ENCODE measurements around the gene NDRG3. TPM values are rescaled to one million over a fixed set of nuclear protein-coding genes. Genes with fewer than 3 reads are reported as not detected.

The NDRG3 gene
- total RNA-seq, 2 experiments from 2014 or later, result 19.2 to 19.3 TPM

GRCh38 chr20:36770680-36771079, 24.8 kb upstream of the NDRG3 start:
- Mint-ChIP-seq H3K9me3 (no peaks in the 10 kb centered on the region), H3K27ac (no peak overlapping the region), H3K4me1 (ENCODE audit: low read depth) (peaks cover 10% of the 10 kb centered on the region), H3K36me3 (ENCODE audit: low read depth) (peaks cover 6% of the 10 kb centered on the region), H3K27me3 (no peaks in the 10 kb centered on the region), H3K4me3 (no peak overlapping the region)
- intact Hi-C loops (cut with micrococcal nuclease), result no loop called here
- no peak for TF ChIP-seq CTCF (IDR thresholded peaks at IDR 0.05)
- DNase-seq, result no peak
- ChIA-PET CTCF (interaction anchor here (1.2 kb wide), 1 partner anchor 16 kb away, joined by 3 read pairs; no protein-coding TSS in a partner anchor), POLR2A (no interaction called here)
- ATAC-seq, result no peak

DNA sequence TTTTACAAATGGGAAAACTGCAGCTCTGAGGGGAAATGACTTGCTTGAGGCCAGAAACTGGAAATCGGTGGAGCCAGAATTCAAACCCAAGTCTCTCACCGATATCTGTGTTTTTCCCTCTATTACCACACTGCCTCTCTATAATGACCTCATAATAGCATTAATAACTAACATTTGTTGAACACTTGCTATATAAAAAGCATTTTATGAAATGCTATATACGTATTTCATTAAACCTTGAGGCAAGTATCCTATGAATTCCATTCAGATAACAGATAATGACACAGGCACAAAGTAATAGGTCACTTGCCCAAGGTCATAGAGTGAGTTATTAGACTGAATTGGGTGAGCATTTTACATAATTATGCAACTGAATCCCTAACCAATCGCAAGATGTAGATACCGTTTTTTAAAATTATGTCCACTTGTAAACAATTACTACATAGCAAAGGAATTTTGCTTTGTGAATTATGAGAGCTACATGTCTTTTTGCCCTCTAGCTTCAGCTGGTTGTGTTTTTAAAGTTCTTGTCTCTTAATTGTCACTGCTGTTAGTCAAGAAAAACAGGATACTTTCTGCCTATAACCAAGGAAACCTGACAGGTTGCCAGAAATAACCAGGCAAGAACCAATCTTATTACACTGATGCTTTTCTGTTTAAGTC, 23.0 kb upstream of the NDRG3 start:
- no peaks in the 10 kb centered on the region for H3K27me3 Mint-ChIP-seq
- intact Hi-C loops (cut with micrococcal nuclease), result no loop called here
- ATAC-seq, result no peak
- ChIA-PET POLR2A (no interaction called here), CTCF (interaction anchor here (1.1 to 1.5 kb wide), 5 partner anchors 13 to 40 kb away, joined by 3 to 9 read pairs (median 4); no protein-coding TSS in a partner anchor)
- no peak for DNase-seq
- TF ChIP-seq CTCF (IDR thresholded peaks at IDR 0.05), result no peak
- H3K36me3 Mint-ChIP-seq (ENCODE audit: low read depth), result peaks cover 6% of the 10 kb centered on the region
- H3K9me3 Mint-ChIP-seq, result no peaks in the 10 kb centered on the region
- peaks cover 10% of the 10 kb centered on the region for H3K4me1 Mint-ChIP-seq (ENCODE audit: low read depth)
- H3K27ac Mint-ChIP-seq, result no peak overlapping the region
- H3K4me3 Mint-ChIP-seq, result no peak overlapping the region

DNA sequence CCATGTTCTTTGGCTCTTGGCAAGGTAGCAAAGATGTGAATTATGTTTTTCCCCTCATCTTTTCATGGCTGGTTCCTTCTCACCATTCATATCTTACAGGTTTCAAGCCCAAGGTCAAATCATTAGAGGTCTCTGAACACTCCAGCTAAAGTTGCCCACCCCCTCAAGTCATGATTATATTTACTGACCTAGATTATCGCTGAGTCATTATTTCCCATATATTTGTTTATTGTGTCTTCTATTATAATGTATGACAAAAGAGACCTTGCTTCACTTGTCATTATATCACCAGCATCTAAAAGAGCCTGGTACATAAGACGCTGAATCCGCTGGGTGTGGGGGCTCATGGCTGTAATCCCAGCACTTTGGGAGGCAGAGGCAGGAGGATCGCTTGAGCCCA, 15.2 kb upstream of the NDRG3 start:
- no peak for DNase-seq
- Mint-ChIP-seq H3K27me3 (no peaks in the 10 kb centered on the region), H3K9me3 (no peaks in the 10 kb centered on the region), H3K4me3 (no peak overlapping the region), H3K36me3 (ENCODE audit: low read depth) (peaks cover 18% of the 10 kb centered on the region), H3K27ac (no peak overlapping the region), H3K4me1 (ENCODE audit: low read depth) (peaks cover 5% of the 10 kb centered on the region)
- ChIA-PET POLR2A (no interaction called here), CTCF (no interaction called here)
- intact Hi-C loops (cut with micrococcal nuclease), result no loop called here
- TF ChIP-seq CTCF (IDR thresholded peaks at IDR 0.05), result no peak
- ATAC-seq, result no peak

GRCh38 chr20:36760647-36761046, 14.8 kb upstream of the NDRG3 start:
- Mint-ChIP-seq H3K27me3 (no peaks in the 10 kb centered on the region), H3K9me3 (no peaks in the 10 kb centered on the region), H3K36me3 (ENCODE audit: low read depth) (peaks cover 19% of the 10 kb centered on the region), H3K27ac (no peak overlapping the region), H3K4me1 (ENCODE audit: low read depth) (peaks cover 5% of the 10 kb centered on the region), H3K4me3 (no peak overlapping the region)
- intact Hi-C loops (cut with micrococcal nuclease), result no loop called here
- ATAC-seq (no peak), DNase-seq (no peak)
- ChIA-PET POLR2A (no interaction called here), CTCF (no interaction called here)
- no peak for TF ChIP-seq CTCF (IDR thresholded peaks at IDR 0.05)

DNA sequence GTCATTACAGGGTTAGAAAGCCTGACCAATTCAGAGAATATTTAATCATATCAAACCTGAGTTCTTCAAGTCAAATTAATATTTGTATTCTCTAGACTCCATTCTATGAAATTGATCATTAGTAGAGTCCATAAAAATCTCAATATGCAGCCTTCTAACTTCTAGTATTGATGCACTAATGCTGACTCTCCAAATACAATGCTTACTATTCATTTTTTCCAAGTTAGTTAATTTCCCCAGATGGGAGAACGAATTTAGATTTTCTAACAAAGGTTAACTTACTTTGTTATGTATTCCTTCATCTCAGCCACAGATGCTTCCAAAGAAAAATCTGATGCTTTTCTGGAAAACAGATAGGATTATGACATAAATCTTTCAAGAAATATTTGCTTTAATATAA, 12.4 kb upstream of the NDRG3 start:
- H3K9me3 Mint-ChIP-seq, result no peaks in the 10 kb centered on the region

More for the DNA sequence above, 12.4 kb upstream of the NDRG3 start:
- ChIA-PET CTCF (interaction anchor here (0.9 kb wide), 1 partner anchor 50 kb away, joined by 3 read pairs; no protein-coding TSS in a partner anchor), POLR2A (interaction anchor here (0.9 kb wide), 1 partner anchor 8 kb away, joined by 4 read pairs; no protein-coding TSS in a partner anchor)
- TF ChIP-seq CTCF (IDR thresholded peaks at IDR 0.05), result no peak
- H3K4me3 Mint-ChIP-seq, result no peak overlapping the region
- DNase-seq (no peak), ATAC-seq (no peak)
- H3K27ac Mint-ChIP-seq, result no peak overlapping the region
- H3K4me1 Mint-ChIP-seq (ENCODE audit: low read depth), result peaks cover 5% of the 10 kb centered on the region
- intact Hi-C loops (cut with micrococcal nuclease), result no loop called here
- H3K36me3 Mint-ChIP-seq (ENCODE audit: low read depth), result peaks cover 33% of the 10 kb centered on the region
- no peaks in the 10 kb centered on the region for H3K27me3 Mint-ChIP-seq
